NCI-H2196 (cell line): ENCODE results near the gene RGS10.
"Not testable (repeated sequence)": the region's sequence is repeated elsewhere in the genome, so short reads cannot be mapped to it uniquely, and the experiment has no call there.

ENCODE experiments used
- DNase-seq: peaks from one replicate; lab custom pipeline; 2025; ENCODE audit not compliant: unreplicated experiment; lab: John Stamatoyannopoulos, UW

RGS10 gene

GRCh38 chr10:119539359-119539825 lies 3.1 kb downstream of the RGS10 start:
- no peak for DNase-seq

GRCh38 chr10:119538632-119539358 lies 3.7 kb downstream of the RGS10 start:
- DNase-seq, result no peak

- DNase-seq, result no peak
Observed at GRCh38 chr10:119537953-119538630, 4.4 kb downstream of the RGS10 start.

GRCh38 chr10:119536508-119537025 lies 6.0 kb downstream of the RGS10 start:
- no peak for DNase-seq

GRCh38 chr10:119535837-119536507 lies 6.5 kb downstream of the RGS10 start:
- no peak for DNase-seq

GRCh38 chr10:119535305-119535704 lies 7.2 kb downstream of the RGS10 start:
- DNase-seq, result no peak

GRCh38 chr10:119533473-119533872 lies 9.0 kb downstream of the RGS10 start:
- DNase-seq, result no peak

GRCh38 chr10:119532791-119533190 lies 9.7 kb downstream of the RGS10 start:
- not testable (repeated sequence) for DNase-seq

- DNase-seq, result not testable (repeated sequence)
Observed at GRCh38 chr10:119532251-119532650, 10.3 kb downstream of the RGS10 start.

- no peak for DNase-seq
Observed at GRCh38 chr10:119531067-119531466, 11.5 kb downstream of the RGS10 start.

- DNase-seq, result not testable (repeated sequence)
Observed at GRCh38 chr10:119528663-119529237, 13.8 kb downstream of the RGS10 start.

- no peak for DNase-seq
Observed at GRCh38 chr10:119526621-119527592, 15.6 kb downstream of the RGS10 start.

GRCh38 chr10:119526149-119526548 lies 16.4 kb downstream of the RGS10 start:
- no peak for DNase-seq

- no peak for DNase-seq
Observed at GRCh38 chr10:119525116-119525515, 17.4 kb downstream of the RGS10 start.

- DNase-seq, result no peak
Observed at GRCh38 chr10:119524720-119525070, 17.8 kb downstream of the RGS10 start.

GRCh38 chr10:119523895-119524719 lies 18.4 kb downstream of the RGS10 start:
- DNase-seq, result no peak

- no peak for DNase-seq
Observed at GRCh38 chr10:119522747-119523426, 19.6 kb downstream of the RGS10 start.

- no peak for DNase-seq
Observed at GRCh38 chr10:119521443-119522204, 20.9 kb downstream of the RGS10 start.
